Inferior parietal cortex (tissue), 1 donor: ENCODE data around the gene PRPF39.
"Not testable (repeated sequence)": the region's sequence is repeated elsewhere in the genome, so short reads cannot be mapped to it uniquely, and the experiment has no call there.

ENCODE experiments used
- DNase-seq: peaks from one replicate; pipeline ENCODE4 v3.0.0-alpha.2; 2016; ENCODE audit errors: extremely low spot score

The PRPF39 gene

DNA sequence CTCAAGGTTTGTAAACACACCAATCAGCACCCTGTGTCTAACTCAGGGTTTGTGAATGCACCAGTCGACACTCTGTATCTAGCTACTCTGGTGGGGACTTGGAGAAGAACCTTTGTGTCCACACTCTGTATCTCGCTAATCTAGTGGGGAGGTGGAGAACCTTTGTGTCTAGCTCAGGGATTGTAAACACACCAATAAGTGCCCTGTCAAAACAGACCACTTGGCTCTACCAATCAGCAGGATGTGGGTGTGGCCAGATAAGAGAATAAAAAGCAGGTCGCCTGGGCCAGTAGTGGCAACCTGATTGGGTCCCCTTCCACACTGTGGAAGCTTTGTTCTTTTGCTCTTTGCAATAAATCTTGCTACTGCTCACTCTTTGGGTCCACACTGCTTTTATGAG is 2.8 kb upstream of the PRPF39 start:
- not testable (repeated sequence) for DNase-seq

DNA sequence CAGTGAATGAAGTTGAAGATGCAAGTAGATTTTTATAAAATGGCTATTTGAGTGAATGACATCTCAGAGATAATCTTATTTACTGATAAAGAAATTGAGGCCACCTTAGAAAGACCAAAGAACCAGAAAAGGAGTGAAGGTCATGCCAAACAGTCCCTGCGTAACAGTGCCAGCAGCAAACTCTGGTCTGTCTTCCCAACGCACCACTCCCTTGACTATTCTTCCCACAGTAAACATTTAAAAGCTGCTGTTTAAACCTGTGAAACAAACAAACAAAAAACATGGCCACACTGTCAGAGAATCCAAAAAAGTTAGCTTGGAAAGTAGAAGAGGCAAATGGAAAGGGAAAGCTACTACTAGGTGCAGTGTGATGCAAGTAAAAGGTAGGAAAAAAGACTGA is 1.5 kb upstream of the PRPF39 start:
- DNase-seq = no peak

DNA sequence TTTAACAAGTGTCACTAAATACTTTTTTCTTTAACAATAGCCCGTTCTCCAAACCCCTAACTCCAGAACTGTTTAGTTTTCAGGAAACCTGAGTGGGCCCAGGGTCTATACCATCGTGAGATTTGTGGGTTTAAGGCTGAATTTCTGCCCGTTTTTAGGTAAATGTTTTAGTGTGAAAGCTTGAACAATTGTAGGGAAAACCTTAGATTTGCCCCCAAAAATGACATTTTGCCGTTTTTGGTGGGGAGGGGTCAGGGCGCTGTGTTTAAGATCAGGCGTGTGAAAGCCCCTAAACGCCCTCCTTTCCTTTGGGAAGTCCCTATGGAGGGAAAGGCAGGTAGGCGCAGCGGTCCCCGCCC is 320 bp upstream of the PRPF39 start:
- peak; percentile 40 for DNase-seq

- no peak for DNase-seq
Observed at GRCh38 chr14:45084946-45085346, 1.0 kb downstream of the PRPF39 start.

GRCh38 chr14:45089813-45090212 is 5.9 kb downstream of the PRPF39 start:
- DNase-seq = no peak

DNA sequence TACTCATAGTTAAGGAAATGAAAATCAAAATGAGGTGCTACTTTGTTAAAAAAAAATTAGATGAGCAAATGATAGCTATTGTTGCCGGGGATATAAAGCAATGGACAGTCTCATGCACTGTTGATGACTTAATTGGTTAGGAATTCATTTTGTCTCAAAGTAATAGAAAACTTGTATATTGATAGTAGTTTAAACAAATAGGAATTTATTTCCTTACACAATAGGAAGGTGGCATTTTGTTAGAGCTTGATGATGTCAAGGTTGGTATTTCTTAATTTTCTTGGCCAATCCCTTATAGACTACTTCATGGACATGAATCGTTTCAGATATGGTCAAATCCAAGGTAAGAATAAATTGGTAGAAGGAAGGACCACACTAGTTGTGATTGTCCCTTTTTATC is 7.8 kb downstream of the PRPF39 start:
- no peak for DNase-seq

DNA sequence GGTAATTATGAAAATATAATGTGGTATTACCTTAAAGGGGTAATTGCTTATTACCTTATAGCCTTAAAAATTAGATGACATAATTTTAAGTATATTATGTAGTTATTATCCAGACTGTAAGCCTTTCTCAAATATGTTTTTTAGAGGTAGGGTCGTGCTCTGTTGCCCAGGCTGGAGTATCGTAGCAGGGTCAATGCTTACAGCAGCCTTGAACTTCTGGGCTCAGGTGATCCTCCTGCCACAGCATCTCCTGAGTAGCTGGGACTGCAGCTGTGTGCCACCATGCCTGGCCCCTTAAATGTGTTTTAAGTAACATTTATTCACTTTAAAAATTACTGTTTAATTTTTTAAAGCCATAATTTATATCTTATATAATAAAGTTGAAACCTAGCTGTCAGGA is 10.4 kb downstream of the PRPF39 start:
- DNase-seq = no peak

- DNase-seq = no peak
Observed at GRCh38 chr14:45095143-45095542, 11.2 kb downstream of the PRPF39 start.

DNA sequence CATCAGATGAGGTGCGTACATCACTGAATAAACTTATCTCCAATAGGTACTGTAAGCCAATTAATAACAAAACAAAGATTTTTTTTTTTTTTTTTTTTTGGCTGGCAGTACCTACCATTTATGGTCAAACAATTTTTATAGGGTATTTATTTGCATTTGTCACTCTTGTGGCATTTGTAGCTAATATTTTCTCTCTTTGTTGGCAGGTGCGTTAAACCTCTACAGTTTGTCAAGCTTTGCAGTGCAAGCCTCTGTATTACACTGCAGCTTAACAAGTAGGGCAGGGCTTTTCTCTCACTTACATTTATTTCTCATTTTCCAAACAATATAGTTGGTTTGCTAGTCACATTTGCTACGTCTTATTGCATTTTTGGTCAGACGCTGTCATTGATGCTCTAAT is 12.3 kb downstream of the PRPF39 start:
- DNase-seq = no peak

GRCh38 chr14:45103806-45104205 is 19.9 kb downstream of the PRPF39 start:
- no peak for DNase-seq

GRCh38 chr14:45104561-45104960 is 20.6 kb downstream of the PRPF39 start:
- DNase-seq = no peak

GRCh38 chr14:45112896-45113781 is 29.2 kb downstream of the PRPF39 start:
- no peak for DNase-seq

GRCh38 chr14:45114327-45114726 is 30.4 kb downstream of the PRPF39 start:
- no peak for DNase-seq

- no peak for DNase-seq
Observed at GRCh38 chr14:45118594-45118993, 34.7 kb downstream of the PRPF39 start.

DNA sequence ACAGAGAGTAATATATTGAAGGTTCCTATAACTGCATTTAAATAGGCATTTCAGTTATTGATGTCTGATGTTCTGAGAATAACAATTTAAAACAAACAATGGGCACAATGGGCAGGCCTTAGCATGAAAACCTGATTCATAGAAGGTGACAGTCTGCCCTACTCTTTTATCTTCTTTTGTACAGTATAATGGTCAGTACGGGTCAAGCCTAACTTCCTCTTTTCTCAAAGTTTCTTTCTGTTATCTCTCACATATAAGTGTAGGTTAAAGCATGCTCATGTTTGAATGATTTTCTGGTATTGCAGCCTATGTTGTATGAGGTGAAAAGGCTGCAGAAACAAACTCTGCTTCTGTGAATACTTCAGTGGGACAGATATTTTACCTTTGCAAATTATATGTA is 36.2 kb downstream of the PRPF39 start:
- no peak for DNase-seq

- DNase-seq = no peak
Observed at GRCh38 chr14:45123271-45123670, 39.4 kb downstream of the PRPF39 start.

DNA sequence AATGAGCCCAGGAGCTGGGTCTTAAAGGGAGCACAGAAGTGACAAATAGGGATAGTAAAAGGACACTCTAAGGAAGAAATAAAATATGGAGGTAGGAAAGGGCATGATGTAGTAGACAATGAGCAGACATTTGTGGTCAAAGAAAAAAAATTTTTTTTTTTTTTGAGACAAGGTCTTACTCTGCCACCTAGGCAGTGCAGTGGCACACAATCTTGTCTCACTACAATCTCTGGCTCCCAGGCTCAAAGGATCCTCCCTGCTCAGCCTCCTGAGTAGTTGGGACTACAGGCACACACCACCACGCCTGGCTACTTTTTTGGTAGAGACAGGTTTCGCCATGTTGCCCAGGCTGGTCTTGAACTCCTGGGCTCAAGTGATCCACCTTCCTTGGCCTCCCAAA is 41.8 kb downstream of the PRPF39 start:
- DNase-seq = no peak

DNA sequence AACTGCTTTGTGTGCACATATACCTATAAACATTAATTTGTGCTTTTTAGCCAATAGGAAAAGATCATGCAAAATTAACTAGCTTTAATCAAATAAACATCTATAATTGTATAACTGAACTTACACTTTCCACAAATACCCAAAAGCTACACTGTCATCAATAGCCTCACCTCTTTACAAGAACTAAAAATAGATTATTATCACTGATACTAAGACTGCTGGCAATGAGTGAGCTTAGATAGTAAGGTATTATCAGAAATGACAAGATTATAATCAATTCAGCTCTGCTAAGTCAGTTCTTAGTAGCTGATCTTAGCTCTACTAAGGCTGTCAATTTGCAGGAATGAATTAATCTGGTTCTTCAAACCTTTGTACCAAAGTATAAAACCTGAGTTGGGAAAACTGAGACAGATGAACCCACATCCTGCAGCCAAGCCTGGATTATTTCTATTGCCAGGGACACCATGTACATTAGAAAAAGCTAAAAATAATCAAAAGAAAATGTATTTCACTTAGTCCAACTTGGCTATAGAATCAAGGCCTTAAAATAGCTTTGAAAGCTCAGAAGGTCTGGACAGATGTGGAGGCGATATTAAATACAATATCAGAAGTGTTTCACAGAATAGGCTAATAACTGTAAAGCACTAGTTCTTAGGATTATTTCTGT is 45.2 kb downstream of the PRPF39 start:
- no peak for DNase-seq

- no peak for DNase-seq
Observed at GRCh38 chr14:45133683-45134050, 49.8 kb downstream of the PRPF39 start.

- DNase-seq = peak; percentile 98
Observed at GRCh38 chr14:45134051-45134958, 50.4 kb downstream of the PRPF39 start, which contains the start of gene FKBP3. FKBP3 (minus strand) TSS chr14:45134481; CDS start chr14:45134456, 25 bp downstream.

DNA sequence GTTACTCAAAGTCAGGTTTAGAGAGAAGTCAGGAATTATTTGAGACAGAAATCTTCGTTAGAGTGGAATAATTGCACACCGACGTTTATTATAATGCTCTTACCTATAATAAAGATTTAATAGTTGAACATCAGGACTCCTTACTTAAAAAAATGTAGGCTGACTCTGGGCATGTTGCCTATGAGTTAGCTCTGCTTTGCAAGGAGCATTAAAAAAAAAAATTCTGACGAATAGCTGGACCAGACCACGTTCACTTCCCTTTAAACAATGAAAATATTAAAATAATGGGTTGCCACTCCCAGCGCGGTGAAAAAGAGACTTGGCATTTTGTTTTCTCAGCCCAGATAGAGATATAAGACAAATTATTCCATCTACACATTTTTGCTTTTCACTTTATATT is 51.2 kb downstream of the PRPF39 start:
- DNase-seq = no peak
